K562 (cell line): ENCODE measurements around the gene GNAT2. TPM values are rescaled to one million over a fixed set of nuclear protein-coding genes. Genes with fewer than 3 reads are reported as not detected.
A peak's percentile ranks its signal among the peaks of the same experiment; 100 is the strongest.

ENCODE experiments used
- BCL6 ChIP-seq: fragments of 250-450 bp; sonication (Bioruptor Pico); IDR thresholded peaks from 2 replicates; pipeline ENCODE4 v1.4.0; 2020
- CREB3L1 ChIP-seq: fragments of 450-650 bp; IDR thresholded peaks from 2 replicates; pipeline ENCODE4 v1.6.1; 2014; ENCODE audit warnings: low read depth, mild to moderate bottlenecking, moderate library complexity, borderline replicate concordance
- ERF ChIP-seq: fragments of 450-650 bp; formaldehyde crosslinking; IDR thresholded peaks from 2 replicates; pipeline ENCODE4 v1.4.0; 2020; ENCODE audit warnings: mild to moderate bottlenecking, mixed read lengths
- FOXA1 ChIP-seq: fragments of 450-650 bp; IDR thresholded peaks from 2 replicates; pipeline ENCODE4 v1.6.1; 2016; ENCODE audit warnings: mild to moderate bottlenecking, borderline replicate concordance
- GATA2 ChIP-seq: sonication (generic); formaldehyde crosslinking; IDR thresholded peaks from 2 replicates; pipeline ENCODE4 v1.4.0; 2020; ENCODE audit warnings: mild to moderate bottlenecking, missing genetic modification reagents
- MYC ChIP-seq, 2 experiments: fragments of 250-450 bp in 1 of 2; sonication (Bioruptor Pico) in 1 of 2; IDR thresholded peaks; 2 replicates each; pipeline versions ENCODE4 v1.5.1 to v1.6.1; 2012 to 2021; ENCODE audit warnings: low read depth in 2 of 2, borderline replicate concordance in 1 of 2, improper control_type of control experiment in 1 of 2, low read length in 1 of 2, mild to moderate bottlenecking in 1 of 2, moderate library complexity in 1 of 2
- NFATC3 ChIP-seq: fragments of 450-650 bp; IDR thresholded peaks from 2 replicates; pipeline ENCODE4 v1.6.1; 2017; ENCODE audit warnings: mild to moderate bottlenecking
- PPARD ChIP-seq: fragments of 250-450 bp; sonication (Bioruptor Pico); IDR thresholded peaks from 2 replicates; pipeline ENCODE4 v1.8.0; 2022; ENCODE audit warnings: inconsistent platforms, mild to moderate bottlenecking, moderate library complexity
- SMARCA5 ChIP-seq: fragments of 450-650 bp; IDR thresholded peaks from 2 replicates; pipeline ENCODE4 v1.6.1; 2016
- SREBF2 ChIP-seq: sonication (generic); formaldehyde crosslinking; IDR thresholded peaks from 2 replicates; pipeline ENCODE4 v1.4.0; 2020; ENCODE audit warnings: mild to moderate bottlenecking, missing genetic modification reagents
- TCF3 ChIP-seq: sonication (generic); formaldehyde crosslinking; IDR thresholded peaks from 2 replicates; pipeline ENCODE4 v1.4.0; 2020; ENCODE audit warnings: mild to moderate bottlenecking, missing genetic modification reagents
- TCFL5 ChIP-seq: fragments of 250-450 bp; sonication (Bioruptor Pico); conservative IDR thresholded peaks from 2 replicates; pipeline ENCODE4 v1.6.1; 2021; ENCODE audit warnings: mild to moderate bottlenecking, moderate library complexity, matching md5 sums
- TEAD4 ChIP-seq, 2 experiments: sonication (generic) in 1 of 2; formaldehyde crosslinking in 1 of 2; IDR thresholded peaks; 2 replicates each; pipeline versions ENCODE4 v1.6.1 to v1.8.0; 2012 to 2022; ENCODE audit warnings: borderline replicate concordance in 1 of 2, inconsistent platforms in 1 of 2, low read length in 1 of 2, mild to moderate bottlenecking in 1 of 2, missing genetic modification reagents in 1 of 2
- ZNF143 ChIP-seq: sonication (generic); formaldehyde crosslinking; IDR thresholded peaks from 2 replicates; pipeline ENCODE4 v1.9.0; 2022; ENCODE audit warnings: mild to moderate bottlenecking, missing genetic modification reagents
- ZNF232 ChIP-seq: sonication (generic); formaldehyde crosslinking; IDR thresholded peaks from 2 replicates; pipeline ENCODE4 v1.8.0; 2022; ENCODE audit warnings: mild to moderate bottlenecking, missing genetic modification reagents
- ZNF274 ChIP-seq: IDR thresholded peaks from 2 replicates; pipeline ENCODE4 v1.6.1; 2011; ENCODE audit warnings: low read depth, mild to moderate bottlenecking, low read length, moderate library complexity, borderline replicate concordance
- ZNF3 ChIP-seq: fragments of 250-450 bp; sonication (Bioruptor Pico); IDR thresholded peaks from 2 replicates; pipeline ENCODE4 v1.5.0; 2021; ENCODE audit warnings: mild to moderate bottlenecking, moderate library complexity
- ZNF76 ChIP-seq: fragments of 250-450 bp; sonication (Bioruptor Pico); IDR thresholded peaks from 2 replicates; pipeline ENCODE4 v1.4.0; 2020; ENCODE audit warnings: mild to moderate bottlenecking, moderate library complexity, borderline replicate concordance
- ZNF780A ChIP-seq: fragments of 250-450 bp; sonication (Bioruptor Pico); IDR thresholded peaks from 2 replicates; pipeline ENCODE4 v1.5.0; 2021; ENCODE audit warnings: mild to moderate bottlenecking
- ZSCAN29 ChIP-seq: fragments of 450-650 bp; IDR thresholded peaks from 2 replicates; pipeline ENCODE4 v1.6.1; 2017
- polyA plus RNA-seq, 8 experiments: library from polyadenylated mRNA; depleted of rRNA in 4 of 8; stranded (reverse) in 5 of 8; unstranded in 3 of 8; fragments of >200 nt; fragmentation: Nextera tagmentation in 2 of 8; fragmentation: Illumina TruSeq in 1 of 8; extraction: Ambion mirVana in 2 of 8; extraction: Trizol in 1 of 8; gene quantifications; 2 replicates each; pipeline versions ENCODE4 v1.2.1 to v1.2.3, GENCODE V29; 2011 to 2014; ENCODE audit warnings: inconsistent platforms in 1 of 8, missing spikeins in 1 of 8
- total RNA-seq, 7 experiments: library from RNA; depleted of rRNA in 6 of 7; stranded (reverse); fragments of >200 nt in 6 of 7; fragmentation: Illumina TruSeq in 2 of 7; extraction: Trizol in 2 of 7; gene quantifications; 2 replicates each; pipeline versions ENCODE4 v1.2.1 to v1.2.3, GENCODE V29; 2011 to 2021; ENCODE audit warnings: low replicate concordance in 1 of 7
- TF ChIP-seq, protein P1 (sequence below): sonication (generic); formaldehyde crosslinking; IDR thresholded peaks from 2 replicates; pipeline ENCODE4 v1.8.1; 2023; ENCODE audit warnings: mild to moderate bottlenecking, missing genetic modification reagents
- TF ChIP-seq, protein P2 (sequence below): IDR thresholded peaks from 2 replicates; pipeline ENCODE4 v1.6.1; 2011; ENCODE audit not compliant: insufficient read length; ENCODE audit errors: extremely low read depth
- TF ChIP-seq, protein P3 (sequence below): fragments of 200-800 bp; sonication (Bioruptor generic); IDR thresholded peaks from 2 replicates; pipeline ENCODE4 v1.6.1; 2017; ENCODE audit warnings: missing genetic modification characterization, missing compliant biosample characterization

Gene GNAT2
- total and polyA plus RNA-seq, 9 of the 15 experiments (the other 6 are each of a cell fraction or from before 2014, with no cell fraction given), result 0.06 to 0.52 (median 0.24) TPM; not detected in 1

DNA sequence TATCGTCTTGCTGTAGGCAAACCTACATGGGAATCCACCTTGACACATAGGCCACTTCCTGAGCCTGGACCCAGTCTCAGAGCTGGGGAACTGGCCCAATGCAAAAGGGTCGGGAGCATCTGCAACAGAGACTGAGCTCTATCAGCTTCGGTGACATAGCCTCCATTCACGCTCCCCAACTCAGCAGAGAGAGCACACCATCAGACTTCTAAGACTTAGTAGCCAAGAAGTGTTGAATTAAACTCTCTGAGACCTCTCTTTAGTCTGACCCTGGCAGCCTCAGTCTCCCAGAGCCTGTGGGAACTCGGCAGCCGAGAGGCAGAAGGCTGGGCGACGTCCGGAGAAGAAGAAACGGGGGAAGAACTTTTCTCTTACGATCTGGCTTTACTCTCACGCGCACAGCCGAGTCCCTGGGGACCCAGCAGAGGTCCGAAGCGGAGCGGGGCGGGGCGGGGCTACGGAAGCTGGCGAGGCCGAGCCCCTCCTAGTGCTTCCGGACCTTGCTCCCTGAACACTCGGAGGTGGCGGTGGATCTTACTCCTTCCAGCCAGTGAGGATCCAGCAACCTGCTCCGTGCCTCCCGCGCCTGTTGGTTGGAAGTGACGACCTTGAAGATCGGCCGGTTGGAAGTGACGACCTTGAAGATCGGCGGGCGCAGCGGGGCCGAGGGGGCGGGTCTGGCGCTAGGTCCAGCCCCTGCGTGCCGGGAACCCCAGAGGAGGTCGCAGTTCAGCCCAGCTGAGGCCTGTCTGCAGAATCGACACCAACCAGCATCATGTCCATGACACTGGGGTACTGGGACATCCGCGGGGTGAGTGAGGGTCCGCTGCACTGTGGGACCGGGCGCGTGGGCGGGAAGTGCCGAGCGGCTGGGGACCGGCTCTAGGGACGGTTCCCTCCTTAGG, 36.5 kb upstream of the GNAT2 start, which contains the start of gene GSTM4 (continued):
- TF ChIP-seq ZNF143 (CRISPR knock-in tag), result no peak
- no peak for TF ChIP-seq ZNF3 (CRISPR knock-in tag)
- TF ChIP-seq TCFL5 (CRISPR knock-in tag), result no peak
- TF ChIP-seq FOXA1, result no peak
- TF ChIP-seq GATA2 (CRISPR knock-in tag), result no peak
- TF ChIP-seq, protein P1, sequence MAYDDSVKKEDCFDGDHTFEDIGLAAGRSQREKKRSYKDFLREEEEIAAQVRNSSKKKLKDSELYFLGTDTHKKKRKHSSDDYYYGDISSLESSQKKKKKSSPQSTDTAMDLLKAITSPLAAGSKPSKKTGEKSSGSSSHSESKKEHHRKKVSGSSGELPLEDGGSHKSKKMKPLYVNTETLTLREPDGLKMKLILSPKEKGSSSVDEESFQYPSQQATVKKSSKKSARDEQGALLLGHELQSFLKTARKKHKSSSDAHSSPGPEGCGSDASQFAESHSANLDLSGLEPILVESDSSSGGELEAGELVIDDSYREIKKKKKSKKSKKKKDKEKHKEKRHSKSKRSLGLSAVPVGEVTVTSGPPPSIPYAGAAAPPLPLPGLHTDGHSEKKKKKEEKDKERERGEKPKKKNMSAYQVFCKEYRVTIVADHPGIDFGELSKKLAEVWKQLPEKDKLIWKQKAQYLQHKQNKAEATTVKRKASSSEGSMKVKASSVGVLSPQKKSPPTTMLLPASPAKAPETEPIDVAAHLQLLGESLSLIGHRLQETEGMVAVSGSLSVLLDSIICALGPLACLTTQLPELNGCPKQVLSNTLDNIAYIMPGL (CRISPR knock-in tag), result 0 out of 2 replicates have a peak, but pooled peaks have one; percentile 55
- no peak for TF ChIP-seq TEAD4 (IDR thresholded peaks at IDR 0.05; ENCODE audit: low read length)
- TF ChIP-seq TEAD4 (CRISPR knock-in tag; IDR thresholded peaks at IDR 0.05; ENCODE audit: borderline replicate concordance), result no peak
- TF ChIP-seq, protein P2, sequence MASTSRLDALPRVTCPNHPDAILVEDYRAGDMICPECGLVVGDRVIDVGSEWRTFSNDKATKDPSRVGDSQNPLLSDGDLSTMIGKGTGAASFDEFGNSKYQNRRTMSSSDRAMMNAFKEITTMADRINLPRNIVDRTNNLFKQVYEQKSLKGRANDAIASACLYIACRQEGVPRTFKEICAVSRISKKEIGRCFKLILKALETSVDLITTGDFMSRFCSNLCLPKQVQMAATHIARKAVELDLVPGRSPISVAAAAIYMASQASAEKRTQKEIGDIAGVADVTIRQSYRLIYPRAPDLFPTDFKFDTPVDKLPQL, result no peak
- TF ChIP-seq ZNF232 (CRISPR knock-in tag), result no peak
- peak; percentile 28; the same call in 1 of the 2 replicates for TF ChIP-seq ERF
- no peak for TF ChIP-seq SREBF2 (CRISPR knock-in tag)
- no peak for TF ChIP-seq ZNF76
- TF ChIP-seq ZNF274, result no peak
- no peak for TF ChIP-seq BCL6 (CRISPR knock-in tag)
- 0 out of 2 replicates have a peak, but pooled peaks have one; percentile 52 for TF ChIP-seq CREB3L1
- no peak for TF ChIP-seq PPARD (CRISPR knock-in tag)
- TF ChIP-seq ZNF780A (CRISPR knock-in tag), result no peak
- TF ChIP-seq ZSCAN29, result no peak
- TF ChIP-seq NFATC3, result no peak
- peak; percentile 61 for TF ChIP-seq MYC (IDR thresholded peaks at IDR 0.05; ENCODE audit: low read depth, low read length)
- TF ChIP-seq MYC (CRISPR knock-in tag; IDR thresholded peaks at IDR 0.05; ENCODE audit: borderline replicate concordance, low read depth), result no peak; the same call in 1 of the 2 replicates
- no peak for TF ChIP-seq SMARCA5
- TF ChIP-seq TCF3, result no peak
- TF ChIP-seq, protein P3, sequence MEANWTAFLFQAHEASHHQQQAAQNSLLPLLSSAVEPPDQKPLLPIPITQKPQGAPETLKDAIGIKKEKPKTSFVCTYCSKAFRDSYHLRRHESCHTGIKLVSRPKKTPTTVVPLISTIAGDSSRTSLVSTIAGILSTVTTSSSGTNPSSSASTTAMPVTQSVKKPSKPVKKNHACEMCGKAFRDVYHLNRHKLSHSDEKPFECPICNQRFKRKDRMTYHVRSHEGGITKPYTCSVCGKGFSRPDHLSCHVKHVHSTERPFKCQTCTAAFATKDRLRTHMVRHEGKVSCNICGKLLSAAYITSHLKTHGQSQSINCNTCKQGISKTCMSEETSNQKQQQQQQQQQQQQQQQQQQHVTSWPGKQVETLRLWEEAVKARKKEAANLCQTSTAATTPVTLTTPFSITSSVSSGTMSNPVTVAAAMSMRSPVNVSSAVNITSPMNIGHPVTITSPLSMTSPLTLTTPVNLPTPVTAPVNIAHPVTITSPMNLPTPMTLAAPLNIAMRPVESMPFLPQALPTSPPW, result peak; percentile 85
